HUDEP-2 (cell line): ENCODE data around the gene SELENOV.

ENCODE experiments used
- DNase-seq, 76 experiments: peaks; one replicate each; lab custom pipeline; 2025; ENCODE audit not compliant: unreplicated experiment in 76 of 76; lab: John Stamatoyannopoulos, UW

Gene SELENOV

GRCh38 chr19:39518458-39518857 is 3.5 kb downstream of the SELENOV start:
- DNase-seq, result no peak

- no peak for DNase-seq
Observed at GRCh38 chr19:39518975-39519374, 4.0 kb downstream of the SELENOV start.

- DNase-seq, result no peak
Observed at GRCh38 chr19:39520541-39521484, 5.9 kb downstream of the SELENOV start.

GRCh38 chr19:39524495-39524894 is 9.6 kb downstream of the SELENOV start:
- DNase-seq, result no peak

- no peak for DNase-seq
Observed at GRCh38 chr19:39525205-39525604, 10.3 kb downstream of the SELENOV start.

GRCh38 chr19:39531834-39532232 is 16.9 kb downstream of the SELENOV start:
- DNase-seq, result no peak

- DNase-seq, result peak in 75 of 76 experiments; percentile 63 to 98 (median 94)
Observed at GRCh38 chr19:39532233-39533002, 17.5 kb downstream of the SELENOV start, which contains the start of gene EID2B. EID2B (minus strand) TSS chr19:39532852; CDS start chr19:39532802, 50 bp downstream.

GRCh38 chr19:39533003-39533512 is 18.1 kb downstream of the SELENOV start:
- DNase-seq, result no peak

- no peak for DNase-seq
Observed at GRCh38 chr19:39533791-39534190, 18.9 kb downstream of the SELENOV start.

GRCh38 chr19:39539165-39539517 is 24.2 kb downstream of the SELENOV start:
- DNase-seq, result peak in 2 of 76 experiments; percentile 32 to 53

GRCh38 chr19:39539518-39540332 is 24.8 kb downstream of the SELENOV start, which contains the start of gene EID2:
EID2 (minus strand) TSS chr19:39540161; CDS start chr19:39540079, 82 bp downstream.
- peak in 74 of 76 experiments; percentile 43 to 97 (median 91) for DNase-seq

GRCh38 chr19:39540333-39540673 is 25.4 kb downstream of the SELENOV start:
- no peak for DNase-seq

GRCh38 chr19:39542206-39542605 is 27.3 kb downstream of the SELENOV start:
- no peak for DNase-seq

- no peak for DNase-seq
Observed at GRCh38 chr19:39543477-39543857, 28.5 kb downstream of the SELENOV start.

- DNase-seq, result no peak
Observed at GRCh38 chr19:39544226-39544903, 29.4 kb downstream of the SELENOV start.

- DNase-seq, result no peak
Observed at GRCh38 chr19:39544911-39545310, 30.0 kb downstream of the SELENOV start.

GRCh38 chr19:39546599-39546998 is 31.7 kb downstream of the SELENOV start:
- DNase-seq, result peak in 3 of 76 experiments; percentile 9 to 24 (median 21)

- no peak for DNase-seq
Observed at GRCh38 chr19:39550197-39550596, 35.3 kb downstream of the SELENOV start.

GRCh38 chr19:39553082-39553652 is 38.2 kb downstream of the SELENOV start:
- DNase-seq, result no peak
